ENCODE data around the gene PRPF8.

The PRPF8 gene

GRCh38 chr17:1644493-1645206, 40.0 kb downstream of the PRPF8 start:
- peak; percentile 55 for DNase-seq (ENCODE audit: low read depth in 2 of 2)

GRCh38 chr17:1643999-1644492, 40.6 kb downstream of the PRPF8 start:
- no peak for DNase-seq (ENCODE audit: low read depth in 2 of 2)

GRCh38 chr17:1643293-1643998, 41.2 kb downstream of the PRPF8 start:
- peak in 1 of 2 donors; percentile 56 for DNase-seq (ENCODE audit: low read depth in 2 of 2)

GRCh38 chr17:1641065-1641403, 43.6 kb downstream of the PRPF8 start:
- DNase-seq (ENCODE audit: low read depth in 2 of 2): no peak

- no peak for DNase-seq (ENCODE audit: low read depth in 2 of 2)
Observed at GRCh38 chr17:1640329-1641064, 44.2 kb downstream of the PRPF8 start.

GRCh38 chr17:1639549-1640180, 45.0 kb downstream of the PRPF8 start:
- no peak for DNase-seq (ENCODE audit: low read depth in 2 of 2)

- no peak for DNase-seq (ENCODE audit: low read depth in 2 of 2)
Observed at GRCh38 chr17:1638624-1639300, 45.9 kb downstream of the PRPF8 start.

GRCh38 chr17:1638171-1638590, 46.5 kb downstream of the PRPF8 start:
- no peak for DNase-seq (ENCODE audit: low read depth in 2 of 2)

GRCh38 chr17:1636732-1637285, 47.9 kb downstream of the PRPF8 start:
- no peak for DNase-seq (ENCODE audit: low read depth in 2 of 2)

GRCh38 chr17:1635675-1636465, 48.8 kb downstream of the PRPF8 start:
- DNase-seq (ENCODE audit: low read depth in 2 of 2): no peak

GRCh38 chr17:1634841-1635650, 49.6 kb downstream of the PRPF8 start:
- DNase-seq (ENCODE audit: low read depth in 2 of 2): no peak

GRCh38 chr17:1630662-1631061, 54.0 kb downstream of the PRPF8 start:
- DNase-seq (ENCODE audit: low read depth in 2 of 2): no peak

GRCh38 chr17:1629504-1630310, 55.0 kb downstream of the PRPF8 start:
- peak; percentile 52 to 64 for DNase-seq (ENCODE audit: low read depth in 2 of 2)

- peak; percentile 78 to 86 for DNase-seq (ENCODE audit: low read depth in 2 of 2)
Observed at GRCh38 chr17:1628856-1629503, 55.7 kb downstream of the PRPF8 start.

- peak; percentile 42 to 74 for DNase-seq (ENCODE audit: low read depth in 2 of 2)
Observed at GRCh38 chr17:1627982-1628855, 56.4 kb downstream of the PRPF8 start, which contains the start of gene SLC43A2. SLC43A2 (minus strand) TSS chr17:1628834; CDS start chr17:1627874, 960 bp downstream.

GRCh38 chr17:1627182-1627981, 57.3 kb downstream of the PRPF8 start:
- no peak for DNase-seq (ENCODE audit: low read depth in 2 of 2)
